WTC11 (cell line): ENCODE results near the gene HMX2. TPM values are rescaled to one million over a fixed set of nuclear protein-coding genes. Genes with fewer than 3 reads are reported as not detected.

Source experiments
- ATAC-seq: fragments of 200-7000 bp; cut with Tn5 transposase; 2 replicates; pipeline ENCODE4 v1.10.0; 2021; ENCODE audit warnings: mild to moderate bottlenecking, moderate library complexity
- CTCF ChIA-PET: fragments of 300-600 bp; sonication (Branson Sonifier 250); formaldehyde crosslinking; loops from one replicate; lab custom pipeline; 2021; ENCODE audit warnings: antibody characterized with exemption; lab: Charles Lee
- POLR2A ChIA-PET: fragments of 350-600 bp; sonication (Branson Sonifier 250); formaldehyde crosslinking; loops from one replicate; lab custom pipeline; 2021; ENCODE audit warnings: antibody characterized with exemption; lab: Charles Lee
- DNase-seq: peaks from one replicate; pipeline ENCODE4 v3.0.0; 2021; ENCODE audit warnings: low spot score
- H3K27ac Mint-ChIP-seq: 2 replicates; pipeline ENCODE4 v1.8.0; 2021; ENCODE audit warnings: mixed read lengths
- H3K27me3 Mint-ChIP-seq: 2 replicates; pipeline ENCODE4 v1.8.0; 2021; ENCODE audit warnings: low read depth, mild to moderate bottlenecking, moderate library complexity, mixed read lengths
- H3K36me3 Mint-ChIP-seq: 2 replicates; pipeline ENCODE4 v1.8.0; 2021; ENCODE audit warnings: mixed read lengths
- H3K4me1 Mint-ChIP-seq: 2 replicates; pipeline ENCODE4 v1.8.0; 2022; ENCODE audit warnings: mixed read lengths
- H3K4me3 Mint-ChIP-seq: 2 replicates; pipeline ENCODE4 v1.8.0; 2021; ENCODE audit warnings: mild to moderate bottlenecking, moderate library complexity, mixed read lengths
- H3K9me3 Mint-ChIP-seq: 2 replicates; pipeline ENCODE4 v1.8.0; 2021; ENCODE audit warnings: mixed read lengths
- CBFB ChIP-seq: sonication (generic); formaldehyde crosslinking; IDR thresholded peaks from 2 replicates; pipeline ENCODE4 v1.8.1; 2022; ENCODE audit warnings: mild to moderate bottlenecking, low read depth, missing genetic modification reagents
- CREM ChIP-seq: sonication (generic); formaldehyde crosslinking; IDR thresholded peaks from 2 replicates; pipeline ENCODE4 v1.8.1; 2022; ENCODE audit warnings: mild to moderate bottlenecking, missing genetic modification reagents, moderate library complexity
- ESRRA ChIP-seq: sonication (generic); formaldehyde crosslinking; IDR thresholded peaks from 2 replicates; pipeline ENCODE4 v1.8.1; 2022; ENCODE audit warnings: mild to moderate bottlenecking, missing genetic modification reagents, borderline replicate concordance
- FOXP1 ChIP-seq: sonication (generic); formaldehyde crosslinking; IDR thresholded peaks from 2 replicates; pipeline ENCODE4 v1.8.0; 2022; ENCODE audit warnings: missing genetic modification reagents, mild to moderate bottlenecking, moderate library complexity, borderline replicate concordance
- GABPB1 ChIP-seq: sonication (generic); formaldehyde crosslinking; IDR thresholded peaks from 2 replicates; pipeline ENCODE4 v1.8.1; 2023; ENCODE audit warnings: mild to moderate bottlenecking, missing genetic modification reagents
- IRF2 ChIP-seq: sonication (generic); formaldehyde crosslinking; IDR thresholded peaks from 2 replicates; pipeline ENCODE4 v1.8.0; 2022; ENCODE audit warnings: low read depth, missing genetic modification reagents, borderline replicate concordance
- JAZF1 ChIP-seq: fragments of 250-450 bp; sonication (Bioruptor Pico); IDR thresholded peaks from 2 replicates; pipeline ENCODE4 v1.9.0; 2021; ENCODE audit warnings: moderate library complexity, mild to moderate bottlenecking, inconsistent platforms
- MXD4 ChIP-seq: fragments of 250-450 bp; sonication (Bioruptor Pico); IDR thresholded peaks from 2 replicates; pipeline ENCODE4 v1.8.0; 2021; ENCODE audit warnings: mild to moderate bottlenecking, moderate library complexity, borderline replicate concordance
- RORB ChIP-seq: fragments of 250-450 bp; sonication (Bioruptor Pico); IDR thresholded peaks from 2 replicates; pipeline ENCODE4 v1.9.0; 2021; ENCODE audit warnings: mild to moderate bottlenecking
- TEAD1 ChIP-seq: sonication (generic); formaldehyde crosslinking; IDR thresholded peaks from 2 replicates; pipeline ENCODE4 v1.8.0; 2022; ENCODE audit warnings: mild to moderate bottlenecking, missing genetic modification reagents
- ZBTB21 ChIP-seq: sonication (generic); formaldehyde crosslinking; IDR thresholded peaks from 2 replicates; pipeline ENCODE4 v1.8.1; 2023; ENCODE audit warnings: mild to moderate bottlenecking, missing genetic modification reagents, borderline replicate concordance
- ZNF396 ChIP-seq: fragments of 250-450 bp; sonication (Bioruptor Pico); IDR thresholded peaks from 2 replicates; pipeline ENCODE4 v1.8.0; 2021; ENCODE audit warnings: mild to moderate bottlenecking, moderate library complexity, borderline replicate concordance
- total RNA-seq: library from RNA; stranded (reverse); gene quantifications from 3 replicates; pipeline ENCODE4 v1.2.3, GENCODE V29; 2021
- TF ChIP-seq, protein P1 (sequence below): fragments of 250-450 bp; sonication (Bioruptor Pico); IDR thresholded peaks from 2 replicates; pipeline ENCODE4 v1.9.0; 2021; ENCODE audit warnings: mild to moderate bottlenecking
- TF ChIP-seq, protein P2 (sequence below): sonication (generic); formaldehyde crosslinking; IDR thresholded peaks from 2 replicates; pipeline ENCODE4 v1.8.0; 2023; ENCODE audit warnings: missing genetic modification reagents, mild to moderate bottlenecking, borderline replicate concordance
- TF ChIP-seq, protein P3 (sequence below): fragments of 250-450 bp; sonication (Bioruptor Pico); IDR thresholded peaks from 2 replicates; pipeline ENCODE4 v2.1.2; 2022; ENCODE audit warnings: mild to moderate bottlenecking, moderate library complexity
- TF ChIP-seq, protein P4 (sequence below): sonication (generic); formaldehyde crosslinking; IDR thresholded peaks from 2 replicates; pipeline ENCODE4 v1.8.1; 2023; ENCODE audit warnings: mild to moderate bottlenecking, missing genetic modification reagents
- TF ChIP-seq, protein P5 (sequence below): sonication (generic); formaldehyde crosslinking; IDR thresholded peaks from 2 replicates; pipeline ENCODE4 v1.8.1; 2022; ENCODE audit warnings: mild to moderate bottlenecking, missing genetic modification reagents, moderate library complexity, borderline replicate concordance
- TF ChIP-seq, protein P6 (sequence below): sonication (generic); formaldehyde crosslinking; IDR thresholded peaks from 2 replicates; pipeline ENCODE4 v1.8.0; 2022; ENCODE audit warnings: missing genetic modification reagents
- TF ChIP-seq, protein P7 (sequence below): sonication (generic); formaldehyde crosslinking; IDR thresholded peaks from 2 replicates; pipeline ENCODE4 v1.8.0; 2022; ENCODE audit warnings: mild to moderate bottlenecking, missing genetic modification reagents

The HMX2 gene
- total RNA-seq, 1 experiment from 2014 or later, result 0.59 TPM

DNA sequence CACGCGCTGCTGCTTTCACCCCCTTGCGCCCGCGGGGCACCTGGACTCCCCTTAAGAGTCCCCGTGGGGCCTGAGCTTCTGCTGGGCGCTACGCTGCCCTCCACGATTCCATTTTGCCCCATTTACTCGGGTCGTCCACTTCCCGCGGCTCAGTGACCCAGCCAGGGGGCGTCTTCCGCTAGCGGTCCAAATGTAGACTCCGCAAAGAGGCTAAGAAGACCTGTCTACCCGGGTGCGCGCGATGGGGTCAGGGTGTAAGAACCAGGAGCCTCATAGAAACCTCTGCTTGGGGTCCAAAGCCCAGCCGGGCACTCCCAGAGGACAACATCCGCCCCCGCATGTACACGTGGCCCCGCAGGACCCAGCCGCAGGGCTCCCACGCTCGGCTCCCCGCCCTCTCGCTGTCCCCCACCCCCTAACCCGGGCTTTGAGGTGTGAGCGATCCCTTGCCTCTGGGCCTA, 5.2 kb upstream of the HMX2 start (continued):
- no peak for TF ChIP-seq RORB (CRISPR knock-in tag)
- TF ChIP-seq, protein P1, sequence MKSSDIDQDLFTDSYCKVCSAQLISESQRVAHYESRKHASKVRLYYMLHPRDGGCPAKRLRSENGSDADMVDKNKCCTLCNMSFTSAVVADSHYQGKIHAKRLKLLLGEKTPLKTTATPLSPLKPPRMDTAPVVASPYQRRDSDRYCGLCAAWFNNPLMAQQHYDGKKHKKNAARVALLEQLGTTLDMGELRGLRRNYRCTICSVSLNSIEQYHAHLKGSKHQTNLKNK (CRISPR knock-in tag), result no peak
- TF ChIP-seq ESRRA (CRISPR knock-in tag), result no peak
- TF ChIP-seq, protein P2, sequence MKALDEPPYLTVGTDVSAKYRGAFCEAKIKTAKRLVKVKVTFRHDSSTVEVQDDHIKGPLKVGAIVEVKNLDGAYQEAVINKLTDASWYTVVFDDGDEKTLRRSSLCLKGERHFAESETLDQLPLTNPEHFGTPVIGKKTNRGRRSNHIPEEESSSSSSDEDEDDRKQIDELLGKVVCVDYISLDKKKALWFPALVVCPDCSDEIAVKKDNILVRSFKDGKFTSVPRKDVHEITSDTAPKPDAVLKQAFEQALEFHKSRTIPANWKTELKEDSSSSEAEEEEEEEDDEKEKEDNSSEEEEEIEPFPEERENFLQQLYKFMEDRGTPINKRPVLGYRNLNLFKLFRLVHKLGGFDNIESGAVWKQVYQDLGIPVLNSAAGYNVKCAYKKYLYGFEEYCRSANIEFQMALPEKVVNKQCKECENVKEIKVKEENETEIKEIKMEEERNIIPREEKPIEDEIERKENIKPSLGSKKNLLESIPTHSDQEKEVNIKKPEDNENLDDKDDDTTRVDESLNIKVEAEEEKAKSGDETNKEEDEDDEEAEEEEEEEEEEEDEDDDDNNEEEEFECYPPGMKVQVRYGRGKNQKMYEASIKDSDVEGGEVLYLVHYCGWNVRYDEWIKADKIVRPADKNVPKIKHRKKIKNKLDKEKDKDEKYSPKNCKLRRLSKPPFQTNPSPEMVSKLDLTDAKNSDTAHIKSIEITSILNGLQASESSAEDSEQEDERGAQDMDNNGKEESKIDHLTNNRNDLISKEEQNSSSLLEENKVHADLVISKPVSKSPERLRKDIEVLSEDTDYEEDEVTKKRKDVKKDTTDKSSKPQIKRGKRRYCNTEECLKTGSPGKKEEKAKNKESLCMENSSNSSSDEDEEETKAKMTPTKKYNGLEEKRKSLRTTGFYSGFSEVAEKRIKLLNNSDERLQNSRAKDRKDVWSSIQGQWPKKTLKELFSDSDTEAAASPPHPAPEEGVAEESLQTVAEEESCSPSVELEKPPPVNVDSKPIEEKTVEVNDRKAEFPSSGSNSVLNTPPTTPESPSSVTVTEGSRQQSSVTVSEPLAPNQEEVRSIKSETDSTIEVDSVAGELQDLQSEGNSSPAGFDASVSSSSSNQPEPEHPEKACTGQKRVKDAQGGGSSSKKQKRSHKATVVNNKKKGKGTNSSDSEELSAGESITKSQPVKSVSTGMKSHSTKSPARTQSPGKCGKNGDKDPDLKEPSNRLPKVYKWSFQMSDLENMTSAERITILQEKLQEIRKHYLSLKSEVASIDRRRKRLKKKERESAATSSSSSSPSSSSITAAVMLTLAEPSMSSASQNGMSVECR (CRISPR knock-in tag), result no peak

DNA sequence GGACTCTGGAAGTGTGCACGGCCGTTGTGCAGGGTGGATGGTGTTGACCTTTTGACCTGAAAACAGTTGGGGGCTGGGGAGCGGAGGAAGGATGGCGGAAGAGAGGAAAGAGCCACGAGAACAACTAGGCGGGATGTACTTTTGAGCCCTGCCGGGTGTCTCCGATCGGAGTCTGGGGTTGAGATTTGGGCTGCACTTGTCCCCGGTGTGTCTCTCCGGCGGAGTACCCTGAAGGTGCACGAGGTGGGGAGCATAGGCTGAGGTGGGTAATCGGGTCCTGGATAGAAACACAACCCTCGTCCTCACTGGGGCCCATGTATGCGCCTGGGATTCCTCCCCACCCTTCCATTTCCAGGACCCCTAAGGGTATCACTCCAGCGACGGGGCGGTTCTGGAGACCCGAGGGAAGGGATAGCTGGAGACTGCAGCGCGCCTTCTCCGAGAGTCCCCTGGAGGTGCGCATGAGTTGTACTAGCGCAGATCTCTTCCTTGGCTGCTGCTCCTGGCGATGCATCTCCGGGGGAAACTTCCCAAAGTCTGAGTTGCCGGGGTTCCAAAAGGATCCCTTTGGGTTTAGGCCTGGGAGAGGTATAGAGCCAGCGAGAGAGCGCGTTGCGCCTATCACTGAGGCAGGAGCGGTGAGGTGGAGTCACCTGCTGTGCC, 4.6 kb upstream of the HMX2 start:
- peak overlapping the region; percentile 67 for H3K4me3 Mint-ChIP-seq
- no peaks in the 10 kb centered on the region for H3K9me3 Mint-ChIP-seq
- ChIA-PET CTCF (no interaction called here), POLR2A (no interaction called here)
- peaks cover 3% of the 10 kb centered on the region; the same call in 1 of the 2 replicates for H3K36me3 Mint-ChIP-seq
- H3K4me1 Mint-ChIP-seq, result peaks cover 75% of the 10 kb centered on the region
- peaks cover 100% of the 10 kb centered on the region for H3K27me3 Mint-ChIP-seq
- H3K27ac Mint-ChIP-seq, result no peak overlapping the region
- no peak for TF ChIP-seq ZBTB21 (CRISPR knock-in tag)
- TF ChIP-seq, protein P3, sequence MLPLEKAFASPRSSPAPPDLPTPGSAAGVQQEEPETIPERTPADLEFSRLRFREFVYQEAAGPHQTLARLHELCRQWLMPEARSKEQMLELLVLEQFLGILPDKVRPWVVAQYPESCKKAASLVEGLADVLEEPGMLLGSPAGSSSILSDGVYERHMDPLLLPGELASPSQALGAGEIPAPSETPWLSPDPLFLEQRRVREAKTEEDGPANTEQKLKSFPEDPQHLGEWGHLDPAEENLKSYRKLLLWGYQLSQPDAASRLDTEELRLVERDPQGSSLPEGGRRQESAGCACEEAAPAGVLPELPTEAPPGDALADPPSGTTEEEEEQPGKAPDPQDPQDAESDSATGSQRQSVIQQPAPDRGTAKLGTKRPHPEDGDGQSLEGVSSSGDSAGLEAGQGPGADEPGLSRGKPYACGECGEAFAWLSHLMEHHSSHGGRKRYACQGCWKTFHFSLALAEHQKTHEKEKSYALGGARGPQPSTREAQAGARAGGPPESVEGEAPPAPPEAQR, result no peak
- TF ChIP-seq CREM (CRISPR knock-in tag), result no peak
- no peak for TF ChIP-seq MXD4 (CRISPR knock-in tag)
- TF ChIP-seq, protein P4, sequence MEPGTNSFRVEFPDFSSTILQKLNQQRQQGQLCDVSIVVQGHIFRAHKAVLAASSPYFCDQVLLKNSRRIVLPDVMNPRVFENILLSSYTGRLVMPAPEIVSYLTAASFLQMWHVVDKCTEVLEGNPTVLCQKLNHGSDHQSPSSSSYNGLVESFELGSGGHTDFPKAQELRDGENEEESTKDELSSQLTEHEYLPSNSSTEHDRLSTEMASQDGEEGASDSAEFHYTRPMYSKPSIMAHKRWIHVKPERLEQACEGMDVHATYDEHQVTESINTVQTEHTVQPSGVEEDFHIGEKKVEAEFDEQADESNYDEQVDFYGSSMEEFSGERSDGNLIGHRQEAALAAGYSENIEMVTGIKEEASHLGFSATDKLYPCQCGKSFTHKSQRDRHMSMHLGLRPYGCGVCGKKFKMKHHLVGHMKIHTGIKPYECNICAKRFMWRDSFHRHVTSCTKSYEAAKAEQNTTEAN, result no peak
- TF ChIP-seq, protein P5, sequence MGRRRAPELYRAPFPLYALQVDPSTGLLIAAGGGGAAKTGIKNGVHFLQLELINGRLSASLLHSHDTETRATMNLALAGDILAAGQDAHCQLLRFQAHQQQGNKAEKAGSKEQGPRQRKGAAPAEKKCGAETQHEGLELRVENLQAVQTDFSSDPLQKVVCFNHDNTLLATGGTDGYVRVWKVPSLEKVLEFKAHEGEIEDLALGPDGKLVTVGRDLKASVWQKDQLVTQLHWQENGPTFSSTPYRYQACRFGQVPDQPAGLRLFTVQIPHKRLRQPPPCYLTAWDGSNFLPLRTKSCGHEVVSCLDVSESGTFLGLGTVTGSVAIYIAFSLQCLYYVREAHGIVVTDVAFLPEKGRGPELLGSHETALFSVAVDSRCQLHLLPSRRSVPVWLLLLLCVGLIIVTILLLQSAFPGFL (CRISPR knock-in tag), result no peak
- no peak for TF ChIP-seq GABPB1 (CRISPR knock-in tag)
- TF ChIP-seq FOXP1 (CRISPR knock-in tag), result no peak
- TF ChIP-seq JAZF1 (CRISPR knock-in tag), result no peak
- no peak for TF ChIP-seq CBFB (CRISPR knock-in tag)
- no peak for TF ChIP-seq IRF2
- TF ChIP-seq TEAD1 (CRISPR knock-in tag), result no peak
- TF ChIP-seq, protein P6, sequence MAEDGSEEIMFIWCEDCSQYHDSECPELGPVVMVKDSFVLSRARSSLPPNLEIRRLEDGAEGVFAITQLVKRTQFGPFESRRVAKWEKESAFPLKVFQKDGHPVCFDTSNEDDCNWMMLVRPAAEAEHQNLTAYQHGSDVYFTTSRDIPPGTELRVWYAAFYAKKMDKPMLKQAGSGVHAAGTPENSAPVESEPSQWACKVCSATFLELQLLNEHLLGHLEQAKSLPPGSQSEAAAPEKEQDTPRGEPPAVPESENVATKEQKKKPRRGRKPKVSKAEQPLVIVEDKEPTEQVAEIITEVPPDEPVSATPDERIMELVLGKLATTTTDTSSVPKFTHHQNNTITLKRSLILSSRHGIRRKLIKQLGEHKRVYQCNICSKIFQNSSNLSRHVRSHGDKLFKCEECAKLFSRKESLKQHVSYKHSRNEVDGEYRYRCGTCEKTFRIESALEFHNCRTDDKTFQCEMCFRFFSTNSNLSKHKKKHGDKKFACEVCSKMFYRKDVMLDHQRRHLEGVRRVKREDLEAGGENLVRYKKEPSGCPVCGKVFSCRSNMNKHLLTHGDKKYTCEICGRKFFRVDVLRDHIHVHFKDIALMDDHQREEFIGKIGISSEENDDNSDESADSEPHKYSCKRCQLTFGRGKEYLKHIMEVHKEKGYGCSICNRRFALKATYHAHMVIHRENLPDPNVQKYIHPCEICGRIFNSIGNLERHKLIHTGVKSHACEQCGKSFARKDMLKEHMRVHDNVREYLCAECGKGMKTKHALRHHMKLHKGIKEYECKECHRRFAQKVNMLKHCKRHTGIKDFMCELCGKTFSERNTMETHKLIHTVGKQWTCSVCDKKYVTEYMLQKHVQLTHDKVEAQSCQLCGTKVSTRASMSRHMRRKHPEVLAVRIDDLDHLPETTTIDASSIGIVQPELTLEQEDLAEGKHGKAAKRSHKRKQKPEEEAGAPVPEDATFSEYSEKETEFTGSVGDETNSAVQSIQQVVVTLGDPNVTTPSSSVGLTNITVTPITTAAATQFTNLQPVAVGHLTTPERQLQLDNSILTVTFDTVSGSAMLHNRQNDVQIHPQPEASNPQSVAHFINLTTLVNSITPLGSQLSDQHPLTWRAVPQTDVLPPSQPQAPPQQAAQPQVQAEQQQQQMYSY (CRISPR knock-in tag), result no peak
- TF ChIP-seq, protein P7, sequence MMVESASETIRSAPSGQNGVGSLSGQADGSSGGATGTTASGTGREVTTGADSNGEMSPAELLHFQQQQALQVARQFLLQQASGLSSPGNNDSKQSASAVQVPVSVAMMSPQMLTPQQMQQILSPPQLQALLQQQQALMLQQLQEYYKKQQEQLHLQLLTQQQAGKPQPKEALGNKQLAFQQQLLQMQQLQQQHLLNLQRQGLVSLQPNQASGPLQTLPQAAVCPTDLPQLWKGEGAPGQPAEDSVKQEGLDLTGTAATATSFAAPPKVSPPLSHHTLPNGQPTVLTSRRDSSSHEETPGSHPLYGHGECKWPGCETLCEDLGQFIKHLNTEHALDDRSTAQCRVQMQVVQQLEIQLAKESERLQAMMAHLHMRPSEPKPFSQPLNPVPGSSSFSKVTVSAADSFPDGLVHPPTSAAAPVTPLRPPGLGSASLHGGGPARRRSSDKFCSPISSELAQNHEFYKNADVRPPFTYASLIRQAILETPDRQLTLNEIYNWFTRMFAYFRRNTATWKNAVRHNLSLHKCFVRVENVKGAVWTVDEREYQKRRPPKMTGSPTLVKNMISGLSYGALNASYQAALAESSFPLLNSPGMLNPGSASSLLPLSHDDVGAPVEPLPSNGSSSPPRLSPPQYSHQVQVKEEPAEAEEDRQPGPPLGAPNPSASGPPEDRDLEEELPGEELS, result no peak
- no peak for TF ChIP-seq ZNF396 (CRISPR knock-in tag)
- DNase-seq (peak; percentile 34), ATAC-seq (peak; percentile 2)
